Mesenchymal stem cell (in vitro differentiated cells and primary cell): ENCODE measurements around the gene KCNQ5.
A peak's percentile ranks its signal among the peaks of the same experiment; 100 is the strongest.

Source experiments
- DNase-seq: peaks from one replicate; pipeline ENCODE4 v3.0.0-alpha.2; 2013
- H2AFZ ChIP-seq: one replicate; pipeline ENCODE4 v1.6.1; 2013; ENCODE audit warnings: low read depth, mild to moderate bottlenecking, control low read depth, inconsistent platforms, low read length, moderate library complexity
- H2AK5ac ChIP-seq: 2 replicates; pipeline ENCODE4 v1.6.1; 2013; ENCODE audit warnings: low read length, moderate library complexity, mild to moderate bottlenecking, inconsistent platforms; ENCODE audit not compliant: severe bottlenecking
- H2BK120ac ChIP-seq: one replicate; pipeline ENCODE4 v1.6.1; 2013; ENCODE audit warnings: low read depth, mild to moderate bottlenecking, inconsistent platforms, low read length, moderate library complexity
- H2BK12ac ChIP-seq, 2 experiments: one replicate each; pipeline ENCODE4 v1.6.1; 2013; ENCODE audit warnings: inconsistent platforms in 2 of 2, low read length in 2 of 2, mild to moderate bottlenecking in 2 of 2, moderate library complexity in 2 of 2, control low read depth in 1 of 2
- H2BK15ac ChIP-seq: one replicate; pipeline ENCODE4 v1.6.1; 2013; ENCODE audit warnings: mild to moderate bottlenecking, low read depth, inconsistent platforms; ENCODE audit not compliant: poor library complexity, severe bottlenecking
- H2BK5ac ChIP-seq: 2 replicates; pipeline ENCODE4 v1.6.1; 2013; ENCODE audit warnings: low read depth, mild to moderate bottlenecking, low read length, control low read depth, inconsistent platforms; ENCODE audit not compliant: poor library complexity, severe bottlenecking
- H3K14ac ChIP-seq, 2 experiments: one replicate each; pipeline ENCODE4 v1.6.1; 2013; ENCODE audit warnings: inconsistent platforms in 2 of 2, low read length in 2 of 2, control low read depth in 1 of 2, mild to moderate bottlenecking in 1 of 2, moderate library complexity in 1 of 2
- H3K18ac ChIP-seq, 2 experiments: one replicate each; pipeline ENCODE4 v1.6.1; 2013; ENCODE audit warnings: inconsistent platforms in 2 of 2, low read length in 2 of 2, control low read depth in 1 of 2, low read depth in 1 of 2, mild to moderate bottlenecking in 1 of 2
- H3K23ac ChIP-seq, 2 experiments: one replicate each; pipeline ENCODE4 v1.6.1; 2013; ENCODE audit warnings: inconsistent platforms in 2 of 2, low read length in 2 of 2, mild to moderate bottlenecking in 2 of 2, moderate library complexity in 2 of 2, control low read depth in 1 of 2
- H3K27ac ChIP-seq: 2 replicates; pipeline ENCODE4 v1.5.1; 2013; ENCODE audit warnings: mild to moderate bottlenecking, moderate library complexity, low read length, control low read depth, inconsistent platforms; ENCODE audit not compliant: poor library complexity, severe bottlenecking
- H3K27me3 ChIP-seq, 2 experiments: 2 replicates each; pipeline versions ENCODE4 v1.6.1 to v1.7.0; 2013; ENCODE audit warnings: low read length in 2 of 2, mild to moderate bottlenecking in 2 of 2, moderate library complexity in 2 of 2, control low read depth in 1 of 2, inconsistent platforms in 1 of 2; ENCODE audit not compliant: control insufficient read depth in 1 of 2, insufficient read depth in 1 of 2
- H3K36me3 ChIP-seq, 2 experiments: 2 replicates each; pipeline versions ENCODE4 v1.6.1 to v1.7.0; 2013; ENCODE audit warnings: low read length in 2 of 2, control low read depth in 1 of 2, inconsistent platforms in 1 of 2, low read depth in 1 of 2, mild to moderate bottlenecking in 1 of 2; ENCODE audit not compliant: insufficient read depth in 2 of 2, control insufficient read depth in 1 of 2
- H3K4ac ChIP-seq, 2 experiments: one replicate each; pipeline ENCODE4 v1.6.1; 2013; ENCODE audit warnings: inconsistent platforms in 2 of 2, low read length in 2 of 2, mild to moderate bottlenecking in 2 of 2, moderate library complexity in 2 of 2, control low read depth in 1 of 2, low read depth in 1 of 2
- H3K4me1 ChIP-seq: 2 replicates; pipeline ENCODE4 v1.6.1; 2013; ENCODE audit warnings: low read depth, low read length, control low read depth; ENCODE audit not compliant: control insufficient read depth, insufficient read depth
- H3K4me2 ChIP-seq: 2 replicates; pipeline ENCODE4 v1.6.1; 2013; ENCODE audit warnings: low read length, mild to moderate bottlenecking, inconsistent platforms; ENCODE audit not compliant: poor library complexity, severe bottlenecking
- H3K4me3 ChIP-seq, 2 experiments: 2 replicates each; pipeline versions ENCODE4 v1.5.1 to v1.7.0; 2013; ENCODE audit warnings: low read length in 2 of 2, mild to moderate bottlenecking in 2 of 2, control low read depth in 1 of 2, low read depth in 1 of 2; ENCODE audit not compliant: insufficient read depth in 1 of 2
- H3K79me1 ChIP-seq: replicated peaks from 2 replicates; pipeline ENCODE4 v1.6.1; 2013; ENCODE audit warnings: mild to moderate bottlenecking, control low read depth, low read length, inconsistent platforms; ENCODE audit not compliant: poor library complexity, severe bottlenecking
- H3K9ac ChIP-seq: 2 replicates; pipeline ENCODE4 v1.7.0; 2013; ENCODE audit warnings: mild to moderate bottlenecking, low read length, moderate library complexity
- H3K9me3 ChIP-seq: 2 replicates; pipeline ENCODE4 v1.7.0; 2013; ENCODE audit warnings: mild to moderate bottlenecking, low read length; ENCODE audit not compliant: control insufficient read depth
- H4K8ac ChIP-seq: one replicate; pipeline ENCODE4 v1.6.1; 2013; ENCODE audit warnings: inconsistent platforms, mild to moderate bottlenecking, low read length, moderate library complexity
- H4K91ac ChIP-seq: one replicate; pipeline ENCODE4 v1.6.1; 2013; ENCODE audit warnings: mild to moderate bottlenecking, low read length, inconsistent platforms
- WGBS: methylation state at CpG from one replicate; pipeline ENCODE4 v1.1.7; 2013; ENCODE audit warnings: mixed read lengths; 5-methylcytosine and 5-hydroxymethylcytosine counted together

The KCNQ5 gene

DNA sequence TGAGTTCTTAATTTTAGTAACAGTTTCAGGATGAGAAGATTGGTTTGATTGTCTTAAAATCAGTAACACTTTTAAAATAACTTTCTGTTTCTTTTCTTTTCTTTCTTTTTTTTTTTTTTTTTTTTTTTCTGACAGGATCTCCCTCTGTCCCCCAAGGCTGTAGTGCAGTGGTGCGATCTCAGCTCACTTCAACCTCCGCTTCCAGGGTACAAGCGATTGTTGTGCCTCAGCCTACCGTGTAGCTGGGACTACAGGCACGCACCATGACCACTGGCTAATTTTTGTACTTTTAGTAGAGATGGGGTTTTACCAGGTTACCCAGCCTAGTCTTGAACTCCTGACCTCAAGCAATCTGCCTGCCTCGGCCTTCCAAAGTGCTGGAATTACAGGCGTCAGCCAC, 33.7 kb upstream of the KCNQ5 start:
- Histone ChIP-seq H3K4me2 (no peak overlapping the region), H3K14ac (no peak overlapping the region), H3K4me1 (no peaks in the 10 kb centered on the region), H2AK5ac (no peak overlapping the region), H4K91ac (no peak overlapping the region), H2BK12ac (no peak overlapping the region), H3K18ac (no peak overlapping the region), H2BK15ac (no peak overlapping the region), H3K79me1 (no peaks in the 10 kb centered on the region), H4K8ac (no peak overlapping the region), H2BK5ac (no peak overlapping the region), H3K27ac (no peak overlapping the region), H2AFZ (no peak overlapping the region), H2BK120ac (no peak overlapping the region), H3K23ac (no peak overlapping the region), H3K9ac (no peak overlapping the region), H3K9me3 (no peaks in the 10 kb centered on the region), H3K4me3 (no peak overlapping the region), H3K27me3 (no peaks in the 10 kb centered on the region), H3K36me3 (no peaks in the 10 kb centered on the region), H3K4ac (no peak overlapping the region)
- no peak for DNase-seq
- WGBS: 89% methylated on average over 7 of the region's 7 CpGs

GRCh38 chr6:72589096-72589495, 32.8 kb upstream of the KCNQ5 start:
- Histone ChIP-seq H3K4me2 (no peak overlapping the region), H3K27ac (no peak overlapping the region), H3K4me3 (no peak overlapping the region), H3K36me3 (no peaks in the 10 kb centered on the region), H2BK15ac (no peak overlapping the region), H4K91ac (no peak overlapping the region), H2BK120ac (no peak overlapping the region), H3K9me3 (no peaks in the 10 kb centered on the region), H3K23ac (no peak overlapping the region), H3K79me1 (no peaks in the 10 kb centered on the region), H3K4me1 (no peaks in the 10 kb centered on the region), H2AFZ (no peak overlapping the region), H3K4ac (no peak overlapping the region), H4K8ac (no peak overlapping the region), H3K14ac (no peak overlapping the region), H2BK12ac (no peak overlapping the region), H2AK5ac (no peak overlapping the region), H2BK5ac (no peak overlapping the region), H3K27me3 (no peaks in the 10 kb centered on the region), H3K18ac (no peak overlapping the region), H3K9ac (no peak overlapping the region)
- WGBS: 95% methylated on average over 1 of the region's 1 CpG
- no peak for DNase-seq

DNA sequence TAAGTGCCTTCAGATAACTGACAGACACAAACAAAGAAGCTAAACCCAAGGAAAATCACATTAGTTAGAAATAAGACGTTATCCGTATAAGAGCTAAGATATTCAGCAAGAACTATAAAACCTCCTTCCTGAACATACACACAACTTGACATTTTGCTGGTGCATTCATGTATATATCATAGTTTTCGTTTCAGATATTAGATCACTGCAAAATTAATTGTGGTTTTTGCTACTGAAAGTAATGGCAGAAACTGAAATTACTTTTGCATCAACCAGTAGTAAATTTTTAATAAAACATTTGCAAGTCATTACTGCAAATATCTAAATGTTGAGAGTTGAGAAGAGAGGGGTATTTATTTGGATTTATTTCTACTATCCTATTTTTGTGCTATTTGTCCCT, 26.1 kb upstream of the KCNQ5 start:
- Histone ChIP-seq H3K9me3 (no peaks in the 10 kb centered on the region), H2AK5ac (no peak overlapping the region), H3K4me1 (no peaks in the 10 kb centered on the region), H3K79me1 (no peaks in the 10 kb centered on the region), H3K4me3 (no peak overlapping the region), H3K23ac (no peak overlapping the region), H3K14ac (no peak overlapping the region), H2BK120ac (no peak overlapping the region), H3K4ac (no peak overlapping the region), H3K4me2 (no peak overlapping the region), H3K9ac (no peak overlapping the region), H4K91ac (no peak overlapping the region), H2BK5ac (no peak overlapping the region), H3K36me3 (no peaks in the 10 kb centered on the region), H3K18ac (no peak overlapping the region), H2AFZ (no peak overlapping the region), H3K27ac (no peak overlapping the region), H3K27me3 (no peaks in the 10 kb centered on the region), H2BK12ac (no peak overlapping the region), H2BK15ac (no peak overlapping the region), H4K8ac (no peak overlapping the region)
- DNase-seq: no peak
- no CpG with 5 or more reads among the region's 3 CpGs for WGBS

DNA sequence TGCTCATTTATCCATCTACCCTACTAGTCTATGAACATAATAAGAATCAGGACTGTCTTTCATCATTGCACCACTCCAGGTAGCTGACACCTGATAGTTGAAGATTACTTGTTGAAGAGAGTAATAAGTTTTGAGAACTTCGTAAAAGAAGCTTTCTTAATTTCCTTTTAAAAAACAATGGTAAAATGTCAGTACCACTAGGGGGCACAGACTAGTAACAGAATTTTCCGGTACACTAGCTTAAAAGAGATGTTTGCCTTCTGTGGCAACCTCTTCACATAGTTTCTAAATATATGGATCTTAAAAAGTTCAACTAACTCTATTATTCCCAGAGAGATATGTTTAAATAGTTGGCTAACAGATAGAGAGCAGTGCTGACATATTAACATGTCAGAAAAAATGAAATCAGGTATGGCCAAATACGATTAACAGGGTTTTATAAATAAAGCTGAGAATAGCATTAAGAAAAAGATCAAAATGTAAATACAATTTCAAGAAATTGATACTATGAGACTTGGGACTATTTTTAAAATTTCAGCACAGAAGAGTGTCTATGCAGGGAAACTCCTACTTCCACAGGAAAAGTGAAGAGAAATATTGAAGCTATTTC, 5.4 kb upstream of the KCNQ5 start:
- Histone ChIP-seq H3K27ac (no peak overlapping the region), H3K4me3 (no peak overlapping the region), H2AK5ac (no peak overlapping the region), H3K4me1 (peaks cover 11% of the 10 kb centered on the region), H2BK120ac (no peak overlapping the region), H3K36me3 (no peaks in the 10 kb centered on the region), H3K9me3 (no peaks in the 10 kb centered on the region), H2AFZ (no peak overlapping the region), H2BK12ac (no peak overlapping the region), H4K91ac (no peak overlapping the region), H2BK15ac (no peak overlapping the region), H3K4ac (no peak overlapping the region), H3K23ac (no peak overlapping the region), H3K14ac (no peak overlapping the region), H3K79me1 (no peaks in the 10 kb centered on the region), H3K4me2 (no peak overlapping the region), H3K27me3 (peaks cover 31 to 38% of the 10 kb centered on the region in 2 experiments), H4K8ac (no peak overlapping the region), H3K18ac (no peak overlapping the region), H2BK5ac (no peak overlapping the region), H3K9ac (no peak overlapping the region)
- peak; percentile 42 for DNase-seq
- WGBS: no CpG with 5 or more reads among the region's 3 CpGs
